Calu3 (cell line): ENCODE measurements around the gene UNC5C. TPM values are rescaled to one million over a fixed set of nuclear protein-coding genes. Genes with fewer than 3 reads are reported as not detected.

Source experiments
- BruUV-seq: library from RNA; stranded (reverse); fragments of 400-500 nt; replicated peaks from 2 replicates; lab custom pipeline; 2021; lab: Mats Ljungman, UMichigan
- CTCF ChIA-PET: fragments of 300-600 bp; sonication (Branson Sonifier 250); formaldehyde crosslinking; loops from one replicate; lab custom pipeline; 2022; ENCODE audit warnings: antibody characterized with exemption; lab: Charles Lee
- DNase-seq: peaks from one replicate; pipeline ENCODE4 v3.0.0; 2022
- H3K27ac Mint-ChIP-seq: one replicate; pipeline ENCODE4 v1.8.0; 2022; ENCODE audit warnings: mixed read lengths; ENCODE audit not compliant: unreplicated experiment
- H3K27me3 Mint-ChIP-seq: one replicate; pipeline ENCODE4 v1.8.0; 2022; ENCODE audit warnings: mixed read lengths; ENCODE audit not compliant: unreplicated experiment
- H3K36me3 Mint-ChIP-seq: one replicate; pipeline ENCODE4 v1.8.0; 2022; ENCODE audit warnings: mild to moderate bottlenecking, moderate library complexity, mixed read lengths; ENCODE audit not compliant: insufficient read depth, unreplicated experiment
- H3K4me1 Mint-ChIP-seq: one replicate; pipeline ENCODE4 v1.8.0; 2022; ENCODE audit warnings: mild to moderate bottlenecking, low read depth, mixed read lengths; ENCODE audit not compliant: unreplicated experiment
- H3K4me3 Mint-ChIP-seq: one replicate; pipeline ENCODE4 v1.8.0; 2022; ENCODE audit warnings: mild to moderate bottlenecking, low read depth, moderate library complexity, mixed read lengths; ENCODE audit not compliant: unreplicated experiment
- H3K9me3 Mint-ChIP-seq: one replicate; pipeline ENCODE4 v1.8.0; 2022; ENCODE audit warnings: low read depth, mixed read lengths; ENCODE audit not compliant: unreplicated experiment
- intact Hi-C: fragments of 100-400 bp; cut with micrococcal nuclease; formaldehyde crosslinking; loops from one replicate; pipeline ENCODE4 v1.10.0; 2022; ENCODE audit not compliant: unreplicated experiment
- total RNA-seq: library from RNA; stranded (reverse); gene quantifications from 2 replicates; pipeline ENCODE4 v1.2.3, GENCODE V29; 2022
- TF ChIP-seq, protein P1 (sequence below): fragments of 200-600 bp; IDR thresholded peaks from one replicate; pipeline ENCODE4 v1.8.0; 2022; ENCODE audit warnings: antibody characterized with exemption; ENCODE audit not compliant: unreplicated experiment

UNC5C gene
- total RNA-seq, 1 experiment from 2014 or later = not detected

DNA sequence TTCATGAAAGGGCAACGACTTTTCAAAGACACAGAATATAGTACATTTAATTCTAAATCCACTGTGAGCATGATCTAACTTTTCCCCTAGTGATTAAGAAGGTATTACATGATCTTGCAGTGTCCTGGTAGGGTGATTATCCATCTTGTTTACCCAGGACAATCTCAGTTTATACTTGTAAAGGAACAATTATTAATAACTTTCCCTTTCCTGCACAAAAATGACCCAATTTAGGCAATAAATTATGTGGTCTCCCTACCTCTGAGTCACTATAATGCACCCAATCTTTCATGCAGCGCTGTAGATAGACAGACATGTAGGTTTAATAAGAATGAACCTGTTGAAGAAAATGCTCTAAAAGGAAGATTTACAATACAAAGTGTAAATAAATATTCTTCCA, 22.7 kb downstream of the UNC5C start:
- no peak for DNase-seq
- intact Hi-C loops = no loop called here
- no peaks in the 10 kb centered on the region for H3K27me3 Mint-ChIP-seq
- CTCF ChIA-PET = no interaction called here
- H3K9me3 Mint-ChIP-seq = no peaks in the 10 kb centered on the region
- no TSS peak for BruUV-seq
- TF ChIP-seq, protein P1, sequence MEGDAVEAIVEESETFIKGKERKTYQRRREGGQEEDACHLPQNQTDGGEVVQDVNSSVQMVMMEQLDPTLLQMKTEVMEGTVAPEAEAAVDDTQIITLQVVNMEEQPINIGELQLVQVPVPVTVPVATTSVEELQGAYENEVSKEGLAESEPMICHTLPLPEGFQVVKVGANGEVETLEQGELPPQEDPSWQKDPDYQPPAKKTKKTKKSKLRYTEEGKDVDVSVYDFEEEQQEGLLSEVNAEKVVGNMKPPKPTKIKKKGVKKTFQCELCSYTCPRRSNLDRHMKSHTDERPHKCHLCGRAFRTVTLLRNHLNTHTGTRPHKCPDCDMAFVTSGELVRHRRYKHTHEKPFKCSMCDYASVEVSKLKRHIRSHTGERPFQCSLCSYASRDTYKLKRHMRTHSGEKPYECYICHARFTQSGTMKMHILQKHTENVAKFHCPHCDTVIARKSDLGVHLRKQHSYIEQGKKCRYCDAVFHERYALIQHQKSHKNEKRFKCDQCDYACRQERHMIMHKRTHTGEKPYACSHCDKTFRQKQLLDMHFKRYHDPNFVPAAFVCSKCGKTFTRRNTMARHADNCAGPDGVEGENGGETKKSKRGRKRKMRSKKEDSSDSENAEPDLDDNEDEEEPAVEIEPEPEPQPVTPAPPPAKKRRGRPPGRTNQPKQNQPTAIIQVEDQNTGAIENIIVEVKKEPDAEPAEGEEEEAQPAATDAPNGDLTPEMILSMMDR = no peak
- H3K4me3 Mint-ChIP-seq = no peak overlapping the region
- no peaks in the 10 kb centered on the region for H3K4me1 Mint-ChIP-seq
- no peak overlapping the region for H3K27ac Mint-ChIP-seq
- no peaks in the 10 kb centered on the region for H3K36me3 Mint-ChIP-seq

DNA sequence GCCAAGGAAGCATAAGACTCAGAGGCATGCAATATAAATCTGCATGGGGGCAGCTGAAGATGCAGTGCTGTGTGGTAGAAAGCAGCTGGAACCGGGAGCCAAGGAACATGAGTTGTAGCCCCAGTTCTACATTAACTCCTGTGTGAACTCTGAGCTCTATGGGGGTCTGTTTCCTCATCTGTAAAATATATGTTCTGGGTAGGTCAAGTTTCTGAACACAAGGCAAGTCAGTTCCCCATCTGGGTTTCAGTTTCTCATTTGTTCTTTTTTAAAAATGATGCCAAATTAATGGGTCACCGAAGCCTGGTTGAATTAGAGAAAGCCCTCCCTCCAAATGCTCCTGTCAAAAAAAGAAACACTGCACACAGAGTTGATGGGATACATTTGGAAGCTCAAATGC, 24.0 kb downstream of the UNC5C start:
- TF ChIP-seq, protein P1 = no peak
- H3K9me3 Mint-ChIP-seq = no peaks in the 10 kb centered on the region
- H3K27ac Mint-ChIP-seq = no peak overlapping the region
- no peak overlapping the region for H3K4me3 Mint-ChIP-seq
- H3K4me1 Mint-ChIP-seq = no peaks in the 10 kb centered on the region
- intact Hi-C loops = no loop called here
- no peaks in the 10 kb centered on the region for H3K27me3 Mint-ChIP-seq
- DNase-seq = no peak
- no TSS peak for BruUV-seq
- no peaks in the 10 kb centered on the region for H3K36me3 Mint-ChIP-seq
- CTCF ChIA-PET = no interaction called here

DNA sequence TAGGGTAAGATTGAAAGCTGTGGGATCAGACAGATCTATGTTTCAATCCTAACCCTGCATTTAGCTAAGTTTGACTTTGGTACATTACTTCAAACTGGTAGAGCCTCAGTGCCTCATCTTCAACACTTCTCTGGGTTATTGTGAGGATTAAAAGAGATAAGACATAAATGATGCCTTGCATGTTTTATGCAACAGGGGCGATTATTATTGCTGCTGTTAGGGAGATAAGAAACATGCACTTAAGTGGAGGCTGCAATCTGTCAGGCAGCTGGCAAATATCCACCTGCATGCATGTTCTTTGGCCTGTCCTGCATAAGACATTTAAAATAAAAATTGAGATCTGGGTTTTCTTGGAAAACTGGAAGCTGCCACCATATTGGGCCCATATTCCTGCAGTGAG, 24.6 kb downstream of the UNC5C start:
- BruUV-seq = no TSS peak
- H3K4me1 Mint-ChIP-seq = no peaks in the 10 kb centered on the region
- TF ChIP-seq, protein P1 = no peak
- no peak overlapping the region for H3K27ac Mint-ChIP-seq
- H3K4me3 Mint-ChIP-seq = no peak overlapping the region
- H3K36me3 Mint-ChIP-seq = no peaks in the 10 kb centered on the region
- CTCF ChIA-PET = no interaction called here
- H3K9me3 Mint-ChIP-seq = no peaks in the 10 kb centered on the region
- H3K27me3 Mint-ChIP-seq = no peaks in the 10 kb centered on the region
- intact Hi-C loops = no loop called here
- DNase-seq = no peak

DNA sequence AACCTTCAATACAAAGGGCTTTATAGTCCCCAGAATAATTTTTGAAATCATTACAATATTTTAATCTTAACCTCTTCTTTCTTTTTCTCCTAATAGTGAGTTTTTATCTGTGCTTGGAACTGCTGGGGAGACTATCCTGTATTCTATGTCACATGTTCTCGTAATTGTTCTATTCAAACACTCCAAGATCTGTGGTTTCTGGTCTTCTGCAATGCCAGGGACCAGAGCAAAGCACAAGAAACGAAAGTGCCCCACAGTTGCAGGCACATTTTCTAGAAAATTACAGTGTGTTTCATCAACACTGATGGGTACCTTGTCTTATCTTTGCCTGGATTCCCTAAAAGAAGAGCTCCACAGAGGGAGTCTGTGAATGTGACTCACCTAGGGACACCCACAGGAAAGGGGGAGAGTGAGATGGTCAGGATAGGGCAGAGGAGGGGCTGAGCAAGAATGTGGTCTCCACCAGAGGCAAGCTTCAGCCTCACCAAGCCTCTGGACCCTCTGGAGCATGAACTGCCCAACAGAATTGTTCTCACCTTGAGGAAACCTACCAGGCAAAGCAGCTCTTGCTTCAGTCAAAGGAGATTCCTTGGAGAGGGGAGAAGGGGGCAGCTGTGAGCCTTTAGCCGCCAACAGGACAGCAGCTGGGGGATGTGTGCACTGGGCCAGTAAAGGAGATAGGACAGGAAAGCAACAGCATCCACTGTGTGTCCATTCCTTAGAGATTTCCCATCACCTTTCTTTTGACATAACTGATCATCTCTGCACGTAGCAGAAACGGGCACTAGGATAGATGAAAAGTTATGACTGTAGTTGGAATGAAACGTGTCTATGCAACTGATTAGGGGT, 25.9 kb downstream of the UNC5C start:
- no peaks in the 10 kb centered on the region for H3K9me3 Mint-ChIP-seq
- BruUV-seq = no TSS peak
- intact Hi-C loops = no loop called here
- H3K27ac Mint-ChIP-seq = no peak overlapping the region
- CTCF ChIA-PET = no interaction called here
- H3K4me1 Mint-ChIP-seq = no peaks in the 10 kb centered on the region
- no peaks in the 10 kb centered on the region for H3K27me3 Mint-ChIP-seq
- TF ChIP-seq, protein P1 = no peak
- no peak for DNase-seq
- H3K36me3 Mint-ChIP-seq = no peaks in the 10 kb centered on the region
- no peak overlapping the region for H3K4me3 Mint-ChIP-seq
